ENCODE results near the gene FAM174A. TPM values are rescaled to one million over a fixed set of nuclear protein-coding genes. Genes with fewer than 3 reads are reported as not detected.

FAM174A gene
- total RNA-seq, 3 donors from 2014 or later = 22.3 to 39.5 (median 32.3) TPM

GRCh38 chr5:100574716-100575115 lies 39.5 kb downstream of the FAM174A start:
- Histone ChIP-seq H3K4me3 (no peak overlapping the region), H3K36me3 (no peaks in the 10 kb centered on the region), H3K4me1 (no peaks in the 10 kb centered on the region), H3K27ac (no peak overlapping the region), H3K9me3 (no peaks in the 10 kb centered on the region), H3K27me3 (no peaks in the 10 kb centered on the region)
- TF ChIP-seq POLR2A (IDR thresholded peaks at IDR 0.05) = no peak
- no peak for TF ChIP-seq POLR2AphosphoS5 (IDR thresholded peaks at IDR 0.05)
- TF ChIP-seq CTCF (IDR thresholded peaks at IDR 0.05) = no peak
- DNase-seq (ENCODE audit: low spot score in 2 of 2) = no peak
- intact Hi-C loops (cut with DNase I; ENCODE audit: low total_unique reads) = no loop called here

GRCh38 chr5:100575815-100576214 lies 40.6 kb downstream of the FAM174A start:
- Histone ChIP-seq H3K9me3 (no peaks in the 10 kb centered on the region), H3K4me1 (no peaks in the 10 kb centered on the region), H3K36me3 (no peaks in the 10 kb centered on the region), H3K27me3 (no peaks in the 10 kb centered on the region), H3K4me3 (no peak overlapping the region), H3K27ac (no peak overlapping the region)
- TF ChIP-seq POLR2AphosphoS5 (IDR thresholded peaks at IDR 0.05) = no peak
- TF ChIP-seq POLR2A (IDR thresholded peaks at IDR 0.05) = no peak
- no peak for TF ChIP-seq CTCF (IDR thresholded peaks at IDR 0.05)
- no peak for DNase-seq (ENCODE audit: low spot score in 2 of 2)
- intact Hi-C loops (cut with DNase I; ENCODE audit: low total_unique reads) = no loop called here

- intact Hi-C loops (cut with DNase I; ENCODE audit: low total_unique reads) = no loop called here
- TF ChIP-seq POLR2A (IDR thresholded peaks at IDR 0.05) (no peak), POLR2AphosphoS5 (IDR thresholded peaks at IDR 0.05) (no peak), CTCF (IDR thresholded peaks at IDR 0.05) (no peak)
- Histone ChIP-seq H3K27ac (peak overlapping the region in 1 of 2 donors; percentile 21), H3K4me1 (no peaks in the 10 kb centered on the region), H3K27me3 (no peaks in the 10 kb centered on the region), H3K9me3 (no peaks in the 10 kb centered on the region), H3K36me3 (no peaks in the 10 kb centered on the region), H3K4me3 (no peak overlapping the region)
- DNase-seq (ENCODE audit: low spot score in 2 of 2) = no peak
Measured at GRCh38 chr5:100576217-100576751, 41.1 kb downstream of the FAM174A start.

GRCh38 chr5:100577506-100577905 lies 42.3 kb downstream of the FAM174A start:
- H3K9me3 ChIP-seq = no peaks in the 10 kb centered on the region
- no peaks in the 10 kb centered on the region for H3K4me1 ChIP-seq
- H3K27ac ChIP-seq = no peak overlapping the region
- no peak for DNase-seq (ENCODE audit: low spot score in 2 of 2)
- H3K4me3 ChIP-seq = no peak overlapping the region
- H3K27me3 ChIP-seq = no peaks in the 10 kb centered on the region
- H3K36me3 ChIP-seq = no peaks in the 10 kb centered on the region
- TF ChIP-seq POLR2AphosphoS5 (IDR thresholded peaks at IDR 0.05) (no peak), POLR2A (IDR thresholded peaks at IDR 0.05) (no peak), CTCF (IDR thresholded peaks at IDR 0.05) (no peak)
- intact Hi-C loops (cut with DNase I; ENCODE audit: low total_unique reads) = no loop called here

- intact Hi-C loops (cut with DNase I; ENCODE audit: low total_unique reads) = no loop called here
- Histone ChIP-seq H3K36me3 (no peaks in the 10 kb centered on the region), H3K4me3 (no peak overlapping the region), H3K4me1 (no peaks in the 10 kb centered on the region), H3K27me3 (no peaks in the 10 kb centered on the region), H3K9me3 (no peaks in the 10 kb centered on the region), H3K27ac (no peak overlapping the region)
- no peak for DNase-seq (ENCODE audit: low spot score in 2 of 2)
- TF ChIP-seq CTCF (IDR thresholded peaks at IDR 0.05) (no peak), POLR2AphosphoS5 (IDR thresholded peaks at IDR 0.05) (no peak), POLR2A (IDR thresholded peaks at IDR 0.05) (no peak)
Measured at GRCh38 chr5:100584069-100584468, 48.9 kb downstream of the FAM174A start.
